Right atrium auricular region (tissue), 2 donors: ENCODE data around the gene SPRY4. TPM values are rescaled to one million over a fixed set of nuclear protein-coding genes. Genes with fewer than 3 reads are reported as not detected.

Experiments
- DNase-seq: peaks from one replicate; pipeline ENCODE4 v3.0.0-alpha.2; 2019; ENCODE audit warnings: low spot score
- H3K27ac ChIP-seq, 2 donors: fragments of 200-600 bp; sonication (generic); 1 replicate in 1 of 2; 2 replicates in 1 of 2; pipeline ENCODE4 v1.5.1; 2016 to 2019
- H3K27me3 ChIP-seq, 2 donors: fragments of 200-600 bp; sonication (generic); one replicate each; pipeline versions ENCODE4 v1.5.1 to v1.6.0; 2017 to 2019
- H3K36me3 ChIP-seq: fragments of 200-600 bp; sonication (generic); one replicate; pipeline ENCODE4 v1.5.1; 2016
- H3K4me1 ChIP-seq, 2 donors: fragments of 200-600 bp; sonication (generic); one replicate each; pipeline versions ENCODE4 v1.5.1 to v1.6.0; 2017 to 2019
- H3K4me3 ChIP-seq, 2 donors: fragments of 200-600 bp; sonication (generic); 1 replicate in 1 of 2; 2 replicates in 1 of 2; pipeline ENCODE4 v1.5.1; 2017 to 2019; ENCODE audit warnings: mild to moderate bottlenecking in 1 of 2, moderate library complexity in 1 of 2
- H3K9me3 ChIP-seq, 2 donors: fragments of 200-600 bp; sonication (generic); one replicate each; pipeline ENCODE4 v1.5.1; 2019
- CTCF ChIP-seq, 2 donors: fragments of 200-600 bp; sonication (generic); IDR thresholded peaks; one replicate each; pipeline ENCODE4 v1.5.1; 2019; ENCODE audit warnings: antibody characterized with exemption in 2 of 2
- total RNA-seq, 2 donors: library from RNA; depleted of rRNA; stranded (reverse); fragments of >200 nt; gene quantifications; one replicate each; pipeline ENCODE4 v1.1.0, GENCODE V29; 2016

Gene SPRY4
- total RNA-seq, 2 donors from 2014 or later = 19.9 to 33.7 TPM

- Histone ChIP-seq H3K9me3 (no peaks in the 10 kb centered on the region), H3K27ac (peak overlapping the region; percentile 38 to 52), H3K27me3 (no peaks in the 10 kb centered on the region), H3K4me1 (peaks cover 0 to 86% of the 10 kb centered on the region in 2 donors), H3K4me3 (peak overlapping the region in 1 of 2 donors; percentile 0), H3K36me3 (peaks cover 16% of the 10 kb centered on the region)
- TF ChIP-seq CTCF (IDR thresholded peaks at IDR 0.05) = no peak
- DNase-seq = no peak
These were observed 8.8 kb downstream of the SPRY4 start for GRCh38 chr5:142316051-142316450.

GRCh38 chr5:142315096-142315900 lies 9.5 kb downstream of the SPRY4 start:
- H3K9me3 ChIP-seq = no peaks in the 10 kb centered on the region
- no peak for DNase-seq
- no peaks in the 10 kb centered on the region for H3K27me3 ChIP-seq
- no peak for TF ChIP-seq CTCF (IDR thresholded peaks at IDR 0.05)
- H3K4me3 ChIP-seq = peak overlapping the region in 1 of 2 donors; percentile 0
- H3K27ac ChIP-seq = peak overlapping the region; percentile 38 to 52
- peaks cover 21% of the 10 kb centered on the region for H3K36me3 ChIP-seq
- H3K4me1 ChIP-seq = peaks cover 0 to 79% of the 10 kb centered on the region in 2 donors

GRCh38 chr5:142314606-142315005 lies 10.2 kb downstream of the SPRY4 start:
- H3K36me3 ChIP-seq = peaks cover 21% of the 10 kb centered on the region
- H3K4me3 ChIP-seq = no peak overlapping the region
- no peak overlapping the region for H3K27ac ChIP-seq
- no peaks in the 10 kb centered on the region for H3K9me3 ChIP-seq
- TF ChIP-seq CTCF (IDR thresholded peaks at IDR 0.05) = no peak
- H3K27me3 ChIP-seq = no peaks in the 10 kb centered on the region
- H3K4me1 ChIP-seq = peaks cover 0 to 72% of the 10 kb centered on the region in 2 donors
- no peak for DNase-seq

GRCh38 chr5:142314109-142314508 lies 10.7 kb downstream of the SPRY4 start:
- no peak for TF ChIP-seq CTCF (IDR thresholded peaks at IDR 0.05)
- Histone ChIP-seq H3K4me1 (peaks cover 0 to 67% of the 10 kb centered on the region in 2 donors), H3K4me3 (no peak overlapping the region), H3K27me3 (no peaks in the 10 kb centered on the region), H3K36me3 (peaks cover 21% of the 10 kb centered on the region), H3K9me3 (no peaks in the 10 kb centered on the region), H3K27ac (no peak overlapping the region)
- no peak for DNase-seq

GRCh38 chr5:142313682-142314081 lies 11.1 kb downstream of the SPRY4 start:
- peaks cover 21% of the 10 kb centered on the region for H3K36me3 ChIP-seq
- H3K9me3 ChIP-seq = no peaks in the 10 kb centered on the region
- H3K27ac ChIP-seq = no peak overlapping the region
- no peaks in the 10 kb centered on the region for H3K27me3 ChIP-seq
- peaks cover 0 to 63% of the 10 kb centered on the region in 2 donors for H3K4me1 ChIP-seq
- DNase-seq = no peak
- no peak overlapping the region for H3K4me3 ChIP-seq
- no peak for TF ChIP-seq CTCF (IDR thresholded peaks at IDR 0.05)
